Measurements from ENCODE around the gene FBXL19. TPM values are rescaled to one million over a fixed set of nuclear protein-coding genes. Genes with fewer than 3 reads are reported as not detected.
A peak's percentile ranks its signal among the peaks of the same experiment; 100 is the strongest.

Gene FBXL19
- total and polyA plus RNA-seq, 10 donors = 4.3 to 24.7 (median 17.4) TPM

DNA sequence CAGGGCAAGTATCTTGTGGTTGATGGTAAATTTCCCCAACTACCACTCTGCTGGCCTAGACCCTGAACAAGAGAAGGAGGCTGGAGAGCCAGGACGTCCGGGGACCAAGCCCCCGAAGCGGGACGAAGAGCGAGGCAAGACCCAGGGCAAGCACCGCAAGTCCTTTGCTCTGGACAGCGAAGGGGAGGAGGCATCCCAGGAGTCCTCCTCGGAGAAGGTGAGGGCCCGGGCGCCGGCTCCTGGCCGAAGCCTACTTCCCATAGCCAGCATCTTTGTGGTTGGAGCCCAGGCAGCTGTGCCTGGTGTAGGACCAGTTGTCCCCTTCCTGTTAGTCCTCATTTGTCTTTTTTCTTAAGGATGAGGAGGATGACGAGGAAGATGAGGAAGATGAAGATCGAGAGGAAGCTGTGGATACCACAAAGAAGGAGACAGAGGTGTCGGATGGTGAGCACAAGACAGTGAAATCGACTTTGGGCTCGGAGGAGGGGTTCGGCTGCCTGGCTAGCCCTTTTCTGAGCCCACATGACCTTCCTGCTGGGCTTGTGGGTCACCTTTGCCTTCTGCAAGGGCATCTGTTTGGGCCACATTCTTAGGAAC, 46.0 kb downstream of the FBXL19 start:
- intact Hi-C loops (cut with DNase I; ENCODE audit: low total_unique reads) = no loop called here
- Histone ChIP-seq H3K4me3 (no peak overlapping the region), H3K9me3 (no peaks in the 10 kb centered on the region), H3K4me1 (peaks cover 0 to 9% (median 0%) of the 10 kb centered on the region in 6 donors), H3K27ac (no peak overlapping the region), H3K36me3 (peaks cover 7 to 100% (median 99%) of the 10 kb centered on the region in 6 donors), H3K27me3 (replicated peaks in 1 of 7) (no peaks in the 10 kb centered on the region)
- TF ChIP-seq POLR2A (IDR thresholded peaks at IDR 0.05) = no peak
- TF ChIP-seq, protein P1, sequence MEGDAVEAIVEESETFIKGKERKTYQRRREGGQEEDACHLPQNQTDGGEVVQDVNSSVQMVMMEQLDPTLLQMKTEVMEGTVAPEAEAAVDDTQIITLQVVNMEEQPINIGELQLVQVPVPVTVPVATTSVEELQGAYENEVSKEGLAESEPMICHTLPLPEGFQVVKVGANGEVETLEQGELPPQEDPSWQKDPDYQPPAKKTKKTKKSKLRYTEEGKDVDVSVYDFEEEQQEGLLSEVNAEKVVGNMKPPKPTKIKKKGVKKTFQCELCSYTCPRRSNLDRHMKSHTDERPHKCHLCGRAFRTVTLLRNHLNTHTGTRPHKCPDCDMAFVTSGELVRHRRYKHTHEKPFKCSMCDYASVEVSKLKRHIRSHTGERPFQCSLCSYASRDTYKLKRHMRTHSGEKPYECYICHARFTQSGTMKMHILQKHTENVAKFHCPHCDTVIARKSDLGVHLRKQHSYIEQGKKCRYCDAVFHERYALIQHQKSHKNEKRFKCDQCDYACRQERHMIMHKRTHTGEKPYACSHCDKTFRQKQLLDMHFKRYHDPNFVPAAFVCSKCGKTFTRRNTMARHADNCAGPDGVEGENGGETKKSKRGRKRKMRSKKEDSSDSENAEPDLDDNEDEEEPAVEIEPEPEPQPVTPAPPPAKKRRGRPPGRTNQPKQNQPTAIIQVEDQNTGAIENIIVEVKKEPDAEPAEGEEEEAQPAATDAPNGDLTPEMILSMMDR (IDR thresholded peaks at IDR 0.05 in 8 of 11, conservative IDR thresholded peaks at IDR 0.05 in 3 of 11) = no peak
- peak in 1 of 3 donors; percentile 48 for TF ChIP-seq POLR2AphosphoS5 (IDR thresholded peaks at IDR 0.05)
- no peak for DNase-seq
- 91 to 97% (median 93%) methylated on average over 19 of the region's 19 CpGs for WGBS, 5 donors

DNA sequence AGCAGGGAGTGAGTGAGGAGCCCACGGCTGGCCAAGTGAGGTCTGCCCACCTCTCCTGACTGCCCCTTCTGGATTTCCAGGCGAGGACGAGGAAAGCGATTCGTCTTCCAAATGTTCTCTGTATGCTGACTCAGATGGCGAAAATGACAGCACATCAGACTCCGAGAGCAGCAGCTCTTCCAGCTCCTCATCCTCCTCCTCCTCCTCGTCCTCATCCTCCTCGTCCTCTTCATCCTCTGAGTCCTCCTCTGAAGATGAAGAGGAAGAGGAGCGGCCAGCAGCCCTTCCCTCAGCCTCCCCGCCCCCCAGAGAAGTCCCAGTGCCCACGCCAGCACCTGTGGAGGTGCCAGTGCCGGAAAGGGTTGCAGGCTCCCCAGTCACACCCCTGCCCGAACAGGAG, 47.9 kb downstream of the FBXL19 start:
- Histone ChIP-seq H3K4me3 (no peak overlapping the region), H3K9me3 (no peaks in the 10 kb centered on the region), H3K36me3 (peaks cover 5 to 100% (median 99%) of the 10 kb centered on the region in 6 donors), H3K27me3 (replicated peaks in 1 of 7) (no peaks in the 10 kb centered on the region), H3K27ac (no peak overlapping the region), H3K4me1 (no peaks in the 10 kb centered on the region)
- intact Hi-C loops (cut with DNase I; ENCODE audit: low total_unique reads) = no loop called here
- TF ChIP-seq POLR2AphosphoS5 (IDR thresholded peaks at IDR 0.05) (peak in 1 of 3 donors; percentile 45), POLR2A (IDR thresholded peaks at IDR 0.05) (no peak)
- TF ChIP-seq, protein P1 (IDR thresholded peaks at IDR 0.05 in 8 of 11, conservative IDR thresholded peaks at IDR 0.05 in 3 of 11) = no peak
- 92 to 96% (median 95%) methylated on average over 14 of the region's 14 CpGs for WGBS, 5 donors
- no peak for DNase-seq

DNA sequence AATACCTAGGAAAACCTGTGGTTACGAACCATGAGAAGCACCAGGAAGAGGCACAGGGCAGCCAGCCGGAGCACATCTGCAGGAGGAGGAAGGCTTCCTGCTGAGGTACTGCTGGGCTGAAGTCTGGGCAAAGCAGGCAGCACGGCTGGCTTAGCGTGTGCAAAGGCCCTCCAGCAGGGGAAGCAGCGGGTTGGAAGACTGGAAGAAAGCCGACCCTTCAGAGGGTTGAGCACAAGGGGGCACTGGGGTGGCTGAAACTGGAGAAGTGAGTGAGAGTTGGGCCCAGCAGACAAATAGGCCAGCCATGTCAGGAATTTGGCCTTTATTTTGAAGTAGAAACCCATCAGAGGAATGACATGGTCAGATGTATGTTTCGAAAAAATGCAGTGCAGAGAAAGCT, 49.5 kb downstream of the FBXL19 start:
- WGBS, 5 donors = 77 to 94% (median 87%) methylated on average over 7 of the region's 7 CpGs
- Histone ChIP-seq H3K4me3 (no peak overlapping the region), H3K4me1 (no peaks in the 10 kb centered on the region), H3K36me3 (peaks cover 5 to 100% (median 98%) of the 10 kb centered on the region in 6 donors), H3K27me3 (replicated peaks in 1 of 7) (no peaks in the 10 kb centered on the region), H3K9me3 (no peaks in the 10 kb centered on the region), H3K27ac (no peak overlapping the region)
- TF ChIP-seq, protein P1 (IDR thresholded peaks at IDR 0.05 in 8 of 11, conservative IDR thresholded peaks at IDR 0.05 in 3 of 11) = no peak
- TF ChIP-seq POLR2AphosphoS5 (IDR thresholded peaks at IDR 0.05) = no peak
- no peak for TF ChIP-seq POLR2A (IDR thresholded peaks at IDR 0.05)
- intact Hi-C loops (cut with DNase I; ENCODE audit: low total_unique reads) = no loop called here
- DNase-seq = no peak

- TF ChIP-seq, protein P1 (IDR thresholded peaks at IDR 0.05 in 8 of 11, conservative IDR thresholded peaks at IDR 0.05 in 3 of 11) = no peak
- no peak for TF ChIP-seq POLR2AphosphoS5 (IDR thresholded peaks at IDR 0.05)
- no peak for TF ChIP-seq POLR2A (IDR thresholded peaks at IDR 0.05)
- Histone ChIP-seq H3K27me3 (replicated peaks in 1 of 7) (no peaks in the 10 kb centered on the region), H3K36me3 (peaks cover under 1 to 100% (median 98%) of the 10 kb centered on the region in 6 donors), H3K27ac (no peak overlapping the region), H3K4me1 (no peaks in the 10 kb centered on the region), H3K9me3 (no peaks in the 10 kb centered on the region), H3K4me3 (no peak overlapping the region)
- WGBS, 5 donors = 94 to 100% (median 95%) methylated on average over 6 of the region's 6 CpGs
- DNase-seq = no peak
- intact Hi-C loops (cut with DNase I; ENCODE audit: low total_unique reads) = no loop called here
Measured at GRCh38 chr16:30974348-30974747, 51.0 kb downstream of the FBXL19 start.
